ENCODE results near the gene CARD10. TPM values are rescaled to one million over a fixed set of nuclear protein-coding genes. Genes with fewer than 3 reads are reported as not detected.

CARD10 gene
- total and polyA plus RNA-seq, 2 of the 13 experiments (the other 11 are each of a cell fraction or from before 2014, with no cell fraction given) = 35.2 to 55.8 TPM

GRCh38 chr22:37562049-37562875 is 43.0 kb upstream of the CARD10 start (continued):
- TF ChIP-seq PBX2 (CRISPR knock-in tag; IDR thresholded peaks at IDR 0.05) = no peak
- TF ChIP-seq NCOA5 (CRISPR knock-in tag; IDR thresholded peaks at IDR 0.05) = no peak
- no peak for TF ChIP-seq MAZ (IDR thresholded peaks at IDR 0.05; ENCODE audit: borderline replicate concordance, low read depth, low read length)
- no peak; the same call in 1 of the 2 replicates for TF ChIP-seq MAZ (CRISPR knock-in tag; IDR thresholded peaks at IDR 0.05; ENCODE audit: low read depth)
- no peak for TF ChIP-seq ATF4 (CRISPR knock-in tag; IDR thresholded peaks at IDR 0.05)
- TF ChIP-seq PHF5A (CRISPR knock-in tag; IDR thresholded peaks at IDR 0.05; ENCODE audit: low read depth, unreplicated experiment) = no peak
- 0 out of 2 replicates have a peak, but pooled peaks have one; percentile 0 for TF ChIP-seq ZNF557 (CRISPR knock-in tag; IDR thresholded peaks at IDR 0.05)
- TF ChIP-seq ZNF784 (CRISPR knock-in tag; IDR thresholded peaks at IDR 0.05; ENCODE audit: borderline replicate concordance) = no peak
- TF ChIP-seq HNF4A (CRISPR knock-in tag; IDR thresholded peaks at IDR 0.05) = no peak
- TF ChIP-seq ATRX (CRISPR knock-in tag; IDR thresholded peaks at IDR 0.05; ENCODE audit: borderline replicate concordance) = no peak
- TF ChIP-seq ZFP90 (CRISPR knock-in tag; IDR thresholded peaks at IDR 0.05; ENCODE audit: borderline replicate concordance) = no peak
- TF ChIP-seq ZBTB43 (CRISPR knock-in tag; conservative IDR thresholded peaks at IDR 0.05) = no peak
- TF ChIP-seq GLI4 (CRISPR knock-in tag; IDR thresholded peaks at IDR 0.05; ENCODE audit: borderline replicate concordance) = no peak
- no peak for TF ChIP-seq CREB1 (IDR thresholded peaks at IDR 0.05)
- TF ChIP-seq CREB1 (CRISPR knock-in tag; IDR thresholded peaks at IDR 0.05) = no peak
- TF ChIP-seq IRF1 (CRISPR knock-in tag; IDR thresholded peaks at IDR 0.05; ENCODE audit: low read depth) = no peak
- no peak for TF ChIP-seq RAD21 (CRISPR knock-in tag; IDR thresholded peaks at IDR 0.05)
- no peak for TF ChIP-seq ZFAT (CRISPR knock-in tag; conservative IDR thresholded peaks at IDR 0.05)
- no peak for TF ChIP-seq ARNT2 (CRISPR knock-in tag; IDR thresholded peaks at IDR 0.05; ENCODE audit: low read depth)
- TF ChIP-seq YEATS4 (CRISPR knock-in tag; IDR thresholded peaks at IDR 0.05; ENCODE audit: borderline replicate concordance) = no peak
- no peak for TF ChIP-seq KDM5B (CRISPR knock-in tag; IDR thresholded peaks at IDR 0.05; ENCODE audit: borderline replicate concordance)
- no peak for TF ChIP-seq ZFP41 (CRISPR knock-in tag; IDR thresholded peaks at IDR 0.05; ENCODE audit: borderline replicate concordance)
- TF ChIP-seq TBX2 (CRISPR knock-in tag; IDR thresholded peaks at IDR 0.05; ENCODE audit: borderline replicate concordance) = 0 out of 2 replicates have a peak, but pooled peaks have one; percentile 16
- TF ChIP-seq NR2C2 (CRISPR knock-in tag; IDR thresholded peaks at IDR 0.05; ENCODE audit: borderline replicate concordance) = peak; percentile 39; the same call in 1 of the 2 replicates
- TF ChIP-seq KDM4B (CRISPR knock-in tag; IDR thresholded peaks at IDR 0.05) = no peak; the same call in 1 of the 2 replicates
- TF ChIP-seq MATR3 (CRISPR knock-in tag; IDR thresholded peaks at IDR 0.05) = no peak

Measured in HepG2 (cell line).